Prostate gland (tissue), 2 donors: Measurements from ENCODE around the gene ANKRD11. TPM values are rescaled to one million over a fixed set of nuclear protein-coding genes. Genes with fewer than 3 reads are reported as not detected.

Experiments
- DNase-seq: peaks from one replicate; pipeline ENCODE4 v3.0.0-alpha.2; 2019; ENCODE audit warnings: low spot score
- H3K27ac ChIP-seq, 2 donors: fragments of 200-600 bp; sonication (generic); 2 replicates each; pipeline ENCODE4 v1.5.1; 2017 to 2019
- H3K27me3 ChIP-seq: fragments of 200-600 bp; sonication (generic); replicated peaks from 2 replicates; pipeline ENCODE4 v1.5.1; 2019; ENCODE audit not compliant: insufficient read depth
- H3K36me3 ChIP-seq, 2 donors: fragments of 200-600 bp; sonication (generic); 1 replicate in 1 of 2; 2 replicates in 1 of 2; pipeline versions ENCODE4 v1.5.1 to v1.8.1; 2017 to 2019
- H3K4me1 ChIP-seq: fragments of 200-600 bp; sonication (generic); replicated peaks from 2 replicates; pipeline ENCODE4 v1.5.1; 2019
- H3K4me3 ChIP-seq, 2 donors: fragments of 200-600 bp; sonication (generic); 2 replicates each; pipeline ENCODE4 v1.5.1; 2017 to 2019
- H3K9me3 ChIP-seq: fragments of 200-600 bp; sonication (generic); 2 replicates; pipeline ENCODE4 v1.5.1; 2017
- POLR2A ChIP-seq: fragments of 450-650 bp; IDR thresholded peaks from one replicate; pipeline ENCODE4 v1.6.1; 2016; ENCODE audit warnings: antibody characterized with exemption, mild to moderate bottlenecking
- POLR2AphosphoS5 ChIP-seq: sonication (generic); formaldehyde crosslinking; IDR thresholded peaks from one replicate; pipeline ENCODE4 v1.6.1; 2017; ENCODE audit warnings: antibody characterized with exemption
- WGBS: methylation state at CpG from one replicate; pipeline ENCODE4 v1.1.5; 2018; 5-methylcytosine and 5-hydroxymethylcytosine counted together
- intact Hi-C: fragments of 100-400 bp; cut with DNase I; formaldehyde crosslinking; loops from one replicate; pipeline ENCODE4 v1.14.2; 2022
- total RNA-seq, 2 donors: library from RNA; depleted of rRNA; stranded (reverse); fragments of >200 nt; gene quantifications; one replicate each; pipeline ENCODE4 v1.1.0, GENCODE V29; 2016
- TF ChIP-seq, protein P1 (sequence below), 4 experiments: fragments of 200-600 bp in 2 of 4; fragments of 450-650 bp in 2 of 4; sonication (generic) in 2 of 4; IDR thresholded peaks; 1 replicate in 3 of 4; 2 replicates in 1 of 4; pipeline ENCODE4 v1.5.1; 2016 to 2019; ENCODE audit warnings: antibody characterized with exemption in 4 of 4, mild to moderate bottlenecking in 2 of 4, moderate library complexity in 2 of 4

ANKRD11 gene
- total RNA-seq, 2 donors from 2014 or later, result 66.2 to 143 TPM

DNA sequence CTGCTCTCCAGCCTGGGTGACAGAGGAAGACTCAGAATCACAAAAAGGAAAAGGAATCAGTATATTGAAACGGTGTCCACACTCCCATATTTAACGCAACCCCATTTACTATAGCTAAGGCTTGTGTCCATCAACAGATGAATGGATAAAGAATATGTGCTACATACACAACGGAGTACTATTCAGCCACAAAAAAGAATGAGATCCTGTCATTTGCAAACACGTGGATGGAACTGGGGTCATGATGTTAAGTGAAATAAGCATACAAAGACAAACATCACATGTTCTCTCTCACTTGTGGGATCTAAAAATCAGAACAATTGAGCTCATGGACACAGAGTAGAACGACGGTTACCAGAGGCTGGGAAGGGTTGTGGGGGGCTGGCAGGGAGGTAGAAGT, 217.7 kb downstream of the ANKRD11 start:
- peaks cover 6 to 13% of the 10 kb centered on the region in 2 donors for H3K36me3 ChIP-seq
- no peak overlapping the region for H3K4me3 ChIP-seq
- H3K27me3 ChIP-seq, result no peaks in the 10 kb centered on the region
- H3K4me1 ChIP-seq, result no peaks in the 10 kb centered on the region
- no peaks in the 10 kb centered on the region for H3K9me3 ChIP-seq
- no peak overlapping the region for H3K27ac ChIP-seq
- DNase-seq, result no peak
- TF ChIP-seq POLR2A (no peak), POLR2AphosphoS5 (no peak)
- TF ChIP-seq, protein P1, sequence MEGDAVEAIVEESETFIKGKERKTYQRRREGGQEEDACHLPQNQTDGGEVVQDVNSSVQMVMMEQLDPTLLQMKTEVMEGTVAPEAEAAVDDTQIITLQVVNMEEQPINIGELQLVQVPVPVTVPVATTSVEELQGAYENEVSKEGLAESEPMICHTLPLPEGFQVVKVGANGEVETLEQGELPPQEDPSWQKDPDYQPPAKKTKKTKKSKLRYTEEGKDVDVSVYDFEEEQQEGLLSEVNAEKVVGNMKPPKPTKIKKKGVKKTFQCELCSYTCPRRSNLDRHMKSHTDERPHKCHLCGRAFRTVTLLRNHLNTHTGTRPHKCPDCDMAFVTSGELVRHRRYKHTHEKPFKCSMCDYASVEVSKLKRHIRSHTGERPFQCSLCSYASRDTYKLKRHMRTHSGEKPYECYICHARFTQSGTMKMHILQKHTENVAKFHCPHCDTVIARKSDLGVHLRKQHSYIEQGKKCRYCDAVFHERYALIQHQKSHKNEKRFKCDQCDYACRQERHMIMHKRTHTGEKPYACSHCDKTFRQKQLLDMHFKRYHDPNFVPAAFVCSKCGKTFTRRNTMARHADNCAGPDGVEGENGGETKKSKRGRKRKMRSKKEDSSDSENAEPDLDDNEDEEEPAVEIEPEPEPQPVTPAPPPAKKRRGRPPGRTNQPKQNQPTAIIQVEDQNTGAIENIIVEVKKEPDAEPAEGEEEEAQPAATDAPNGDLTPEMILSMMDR (IDR thresholded peaks at IDR 0.05), result no peak
- WGBS, result over 99% methylated on average over 6 of the region's 6 CpGs
- intact Hi-C loops, result no loop called here

DNA sequence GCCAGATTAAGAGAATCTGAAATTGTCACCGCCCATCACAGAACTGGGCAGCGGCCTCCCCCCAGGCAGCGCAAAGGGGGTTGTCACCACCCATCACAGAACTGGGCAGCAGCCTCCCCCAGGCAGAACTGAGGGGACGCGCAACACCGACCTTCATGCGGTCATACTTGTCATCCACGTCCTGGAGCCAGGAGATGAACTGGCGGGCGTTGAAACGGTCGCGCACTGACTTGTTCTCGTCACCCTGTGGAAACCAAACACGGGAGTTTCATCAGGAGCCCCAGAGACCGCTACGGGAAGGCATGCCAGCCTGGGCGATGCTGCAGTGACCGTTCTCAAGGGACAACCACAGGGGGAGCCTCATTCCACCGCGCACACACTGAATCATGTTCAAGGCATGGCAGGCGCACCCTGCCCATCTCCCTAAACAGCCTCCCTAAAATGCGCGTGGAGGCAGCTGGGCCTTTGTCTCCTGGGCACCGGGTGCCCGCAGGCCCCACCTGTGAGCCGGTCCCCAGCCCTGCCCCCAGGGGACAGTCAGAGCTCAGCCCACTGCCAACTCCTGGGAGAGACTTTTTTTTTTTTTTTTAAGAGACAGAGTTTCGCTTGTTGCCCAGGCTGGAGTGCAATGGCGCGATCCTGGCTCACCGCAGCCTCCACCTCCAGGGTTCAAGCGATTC, 219.6 kb downstream of the ANKRD11 start:
- H3K27me3 ChIP-seq, result no peaks in the 10 kb centered on the region
- TF ChIP-seq, protein P1 (IDR thresholded peaks at IDR 0.05), result no peak
- no peak for TF ChIP-seq POLR2A
- no peak for TF ChIP-seq POLR2AphosphoS5
- DNase-seq, result no peak
- no peaks in the 10 kb centered on the region for H3K9me3 ChIP-seq
- intact Hi-C loops, result no loop called here
- 93% methylated on average over 32 of the region's 32 CpGs for WGBS
- H3K36me3 ChIP-seq, result peaks cover 6 to 20% of the 10 kb centered on the region in 2 donors
- no peak overlapping the region for H3K27ac ChIP-seq
- no peak overlapping the region for H3K4me3 ChIP-seq
- H3K4me1 ChIP-seq, result no peaks in the 10 kb centered on the region

- no peaks in the 10 kb centered on the region for H3K9me3 ChIP-seq
- no peak overlapping the region for H3K4me3 ChIP-seq
- no peak for DNase-seq
- H3K27me3 ChIP-seq, result no peaks in the 10 kb centered on the region
- no peak overlapping the region for H3K27ac ChIP-seq
- 96% methylated on average over 22 of the region's 27 CpGs for WGBS
- intact Hi-C loops, result no loop called here
- peaks cover 6 to 20% of the 10 kb centered on the region in 2 donors for H3K36me3 ChIP-seq
- no peaks in the 10 kb centered on the region for H3K4me1 ChIP-seq
- TF ChIP-seq, protein P1 (IDR thresholded peaks at IDR 0.05), result no peak
Measured at GRCh38 chr16:89269805-89270665, 220.3 kb downstream of the ANKRD11 start.

GRCh38 chr16:89268987-89269735, 221.2 kb downstream of the ANKRD11 start:
- Histone ChIP-seq H3K36me3 (peaks cover 6 to 16% of the 10 kb centered on the region in 2 donors), H3K27ac (no peak overlapping the region), H3K27me3 (no peaks in the 10 kb centered on the region), H3K4me1 (no peaks in the 10 kb centered on the region), H3K4me3 (no peak overlapping the region), H3K9me3 (no peaks in the 10 kb centered on the region)
- DNase-seq, result no peak
- WGBS, result 90% methylated on average over 14 of the region's 14 CpGs
- TF ChIP-seq POLR2AphosphoS5 (no peak), POLR2A (no peak)
- TF ChIP-seq, protein P1 (IDR thresholded peaks at IDR 0.05), result no peak
- intact Hi-C loops, result no loop called here
